A673 (cell line): ENCODE data around the gene YBX2. TPM values are rescaled to one million over a fixed set of nuclear protein-coding genes. Genes with fewer than 3 reads are reported as not detected.
A peak's percentile ranks its signal among the peaks of the same experiment; 100 is the strongest.

Experiments
- BruUV-seq: library from RNA; stranded (reverse); fragments of 400-500 nt; replicated peaks from 2 replicates; lab custom pipeline; 2021; lab: Mats Ljungman, UMichigan
- CTCF ChIA-PET: fragments of 300-600 bp; sonication (Branson Sonifier 250); formaldehyde crosslinking; loops from one replicate; lab custom pipeline; 2022; ENCODE audit warnings: antibody characterized with exemption; lab: Charles Lee
- POLR2A ChIA-PET: fragments of 300-600 bp; sonication (Branson Sonifier 250); formaldehyde crosslinking; loops from one replicate; lab custom pipeline; 2022; ENCODE audit warnings: antibody characterized with exemption; ENCODE audit not compliant: low non-redundant PET; lab: Charles Lee
- DNase-seq: peaks from one replicate; pipeline ENCODE4 v3.0.0-alpha.2; 2015; ENCODE audit warnings: low spot score
- H3K27ac ChIP-seq: fragments of 200-600 bp; sonication (generic); 2 replicates; pipeline ENCODE4 v1.5.1; 2016; ENCODE audit warnings: mixed run types, low read depth, mild to moderate bottlenecking, mixed read lengths, antibody characterized with exemption, low read length; ENCODE audit not compliant: poor library complexity, severe bottlenecking
- H3K27me3 ChIP-seq: fragments of 200-600 bp; sonication (generic); replicated peaks from 2 replicates; pipeline ENCODE4 v1.6.1; 2017; ENCODE audit warnings: mixed run types, low read depth, mild to moderate bottlenecking, mixed read lengths, antibody characterized with exemption, low read length; ENCODE audit not compliant: insufficient read depth, poor library complexity
- H3K36me3 ChIP-seq: fragments of 200-600 bp; sonication (generic); 2 replicates; pipeline ENCODE4 v1.6.1; 2016; ENCODE audit warnings: mixed run types, mild to moderate bottlenecking, mixed read lengths, antibody characterized with exemption, low read length; ENCODE audit not compliant: insufficient read depth, poor library complexity, severe bottlenecking
- H3K4me1 ChIP-seq: fragments of 200-600 bp; sonication (generic); 2 replicates; pipeline ENCODE4 v1.6.1; 2017; ENCODE audit warnings: mixed run types, mild to moderate bottlenecking, mixed read lengths, antibody characterized with exemption, low read length; ENCODE audit not compliant: insufficient read depth, poor library complexity, severe bottlenecking
- H3K4me3 ChIP-seq: fragments of 200-600 bp; sonication (generic); 2 replicates; pipeline ENCODE4 v1.5.1; 2016; ENCODE audit warnings: low read depth, mixed run types, mild to moderate bottlenecking, mixed read lengths, low read length; ENCODE audit not compliant: poor library complexity, severe bottlenecking
- H3K9me3 ChIP-seq: fragments of 200-600 bp; sonication (generic); 2 replicates; pipeline ENCODE4 v1.6.1; 2016; ENCODE audit warnings: mixed run types, low read depth, mild to moderate bottlenecking, mixed read lengths, antibody characterized with exemption, low read length; ENCODE audit not compliant: poor library complexity, severe bottlenecking
- CTCF ChIP-seq: fragments of 300-800, 200-600 bp; sonication (generic); conservative IDR thresholded peaks from 2 replicates; pipeline ENCODE4 v1.5.1; 2017; ENCODE audit warnings: low read depth, mild to moderate bottlenecking, antibody characterized with exemption, low read length, moderate library complexity, mixed read lengths
- EZH2 ChIP-seq: fragments of 200-600 bp; sonication (generic); IDR thresholded peaks from 2 replicates; pipeline ENCODE4 v1.6.1; 2017; ENCODE audit warnings: borderline replicate concordance, low read depth, mild to moderate bottlenecking, mixed read lengths, antibody characterized with exemption, low read length; ENCODE audit not compliant: poor library complexity, severe bottlenecking
- intact Hi-C: fragments of 100-400 bp; cut with micrococcal nuclease; formaldehyde crosslinking; loops from one replicate; pipeline ENCODE4 v1.10.0; 2022; ENCODE audit not compliant: unreplicated experiment
- total RNA-seq: library from RNA; stranded (reverse); gene quantifications from 2 replicates; pipeline ENCODE4 v1.2.3, GENCODE V29; 2021

Gene YBX2
- total RNA-seq, 1 experiment from 2014 or later = 0.77 TPM

GRCh38 chr17:7239091-7240027, 55.1 kb downstream of the YBX2 start, which contains the start of gene PHF23:
TSS of gene PHF23 (minus strand) at chr17:7239457. CDS start at chr17:7239279, 178 bp downstream.
- no peak for TF ChIP-seq CTCF
- no peak for TF ChIP-seq EZH2
- ChIA-PET CTCF (no interaction called here), POLR2A (interaction anchor here (0.7 kb wide), 1 partner anchor 188 kb away, joined by 3 read pairs; no protein-coding TSS in a partner anchor)
- peak; percentile 100 for DNase-seq
- peaks cover 41% of the 10 kb centered on the region for H3K4me1 ChIP-seq
- intact Hi-C loops = no loop called here
- H3K27me3 ChIP-seq = no peaks in the 10 kb centered on the region
- peak within 1 kb of the TSS; percentile 96 for H3K4me3 ChIP-seq
- H3K36me3 ChIP-seq = peaks cover 47% of the 10 kb centered on the region
- BruUV-seq = no TSS peak
- no peaks in the 10 kb centered on the region for H3K9me3 ChIP-seq
- H3K27ac ChIP-seq = peak within 1 kb of the TSS; percentile 95

GRCh38 chr17:7238420-7239090, 55.9 kb downstream of the YBX2 start:
- H3K36me3 ChIP-seq = peaks cover 39% of the 10 kb centered on the region
- H3K4me3 ChIP-seq = peak overlapping the region; percentile 96
- peaks cover 41% of the 10 kb centered on the region for H3K4me1 ChIP-seq
- CTCF ChIA-PET = interaction anchor here (1.5 kb wide), 1 partner anchor 18 kb away, joined by 5 read pairs; no protein-coding TSS in a partner anchor
- TF ChIP-seq EZH2 (no peak), CTCF (no peak)
- no TSS peak for BruUV-seq
- H3K27me3 ChIP-seq = no peaks in the 10 kb centered on the region
- peak overlapping the region; percentile 95 for H3K27ac ChIP-seq
- POLR2A ChIA-PET = interaction anchor here (0.6 kb wide), 1 partner anchor 340 kb away, joined by 12 read pairs; no protein-coding TSS in a partner anchor
- DNase-seq = no peak
- intact Hi-C loops = no loop called here
- H3K9me3 ChIP-seq = no peaks in the 10 kb centered on the region

Other genes with a start within 250 kb of the YBX2 start
- not detected in 2 replicates for gene CLEC10A, start 214.4 kb downstream of the YBX2 start, total RNA-seq
- not detected in 2 replicates for gene ASGR2, start 179.8 kb downstream of the YBX2 start, total RNA-seq
- gene ASGR1, start 115.3 kb downstream of the YBX2 start, total RNA-seq = 6.1 and 8.0 TPM in 2 replicates
- 74.7 and 86.6 TPM in 2 replicates for gene DLG4, start 74.8 kb downstream of the YBX2 start, total RNA-seq
- gene ACADVL, start 74.7 kb downstream of the YBX2 start, total RNA-seq = 425 and 509 TPM in 2 replicates
- 133 and 139 TPM in 2 replicates for gene DVL2, start 60.1 kb downstream of the YBX2 start, total RNA-seq
- 84.0 and 85.1 TPM in 2 replicates for gene PHF23, start 55.2 kb downstream of the YBX2 start, total RNA-seq
- 296 and 314 TPM in 2 replicates for gene GABARAP, start 52.2 kb downstream of the YBX2 start, total RNA-seq
- 175 and 179 TPM in 2 replicates for gene CTDNEP1, start 42.9 kb downstream of the YBX2 start, total RNA-seq
- gene ELP5, start 42.4 kb downstream of the YBX2 start, total RNA-seq = 123 and 128 TPM in 2 replicates
- gene CLDN7, start 32.2 kb downstream of the YBX2 start, total RNA-seq = 0.55 TPM in 1 of 2 replicates, not detected in the other
- 0.67 and 1.6 TPM in 2 replicates for gene SLC2A4, start 12.9 kb downstream of the YBX2 start, total RNA-seq
- 1,112 and 1,128 TPM in 2 replicates for gene EIF5A, start 13.0 kb upstream of the YBX2 start, total RNA-seq
- gene GPS2, start 20.7 kb upstream of the YBX2 start, total RNA-seq = 116 and 133 TPM in 2 replicates
- 81.7 and 99.5 TPM in 2 replicates for gene NEURL4, start 34.7 kb upstream of the YBX2 start, total RNA-seq
- gene ACAP1, start 41.9 kb upstream of the YBX2 start, total RNA-seq = 1.1 TPM in 2 replicates
- gene KCTD11, start 57.5 kb upstream of the YBX2 start, total RNA-seq = 3.8 TPM in 2 replicates
- gene TMEM95, start 60.5 kb upstream of the YBX2 start, total RNA-seq = not detected in 2 replicates
- gene TNK1, start 86.5 kb upstream of the YBX2 start, total RNA-seq = 0.90 and 1.1 TPM in 2 replicates
- gene PLSCR3, start 99.9 kb upstream of the YBX2 start, total RNA-seq = 15.2 and 29.3 TPM in 2 replicates
- 57.6 and 91.6 TPM in 2 replicates for gene TMEM256, start 109.5 kb upstream of the YBX2 start, total RNA-seq
- 36.9 and 60.5 TPM in 2 replicates for gene NLGN2, start 113.2 kb upstream of the YBX2 start, total RNA-seq
- gene SPEM1, start 125.7 kb upstream of the YBX2 start, total RNA-seq = 0.43 and 0.55 TPM in 2 replicates
- 0.24 TPM in 1 of 2 replicates, not detected in the other for gene SPEM2, start 131.0 kb upstream of the YBX2 start, total RNA-seq
- not detected in 2 replicates for gene SPEM3, start 134.2 kb upstream of the YBX2 start, total RNA-seq
- gene TMEM102, start 140.8 kb upstream of the YBX2 start, total RNA-seq = 3.2 and 4.7 TPM in 2 replicates
- gene FGF11, start 144.9 kb upstream of the YBX2 start, total RNA-seq = 18.2 and 24.6 TPM in 2 replicates
- 5.2 and 8.6 TPM in 2 replicates for gene CHRNB1, start 150.4 kb upstream of the YBX2 start, total RNA-seq
- gene ZBTB4, start 185.0 kb upstream of the YBX2 start, total RNA-seq = 17.7 and 21.0 TPM in 2 replicates
- not detected in 2 replicates for gene SLC35G6, start 186.8 kb upstream of the YBX2 start, total RNA-seq
- 330 and 341 TPM in 2 replicates for gene POLR2A, start 189.7 kb upstream of the YBX2 start, total RNA-seq